NCI-H774 (cell line): Measurements from ENCODE around the gene RASGRP4.

ENCODE experiments used
- DNase-seq: peaks from one replicate; lab custom pipeline; 2025; lab: John Stamatoyannopoulos, UW

The RASGRP4 gene

DNA sequence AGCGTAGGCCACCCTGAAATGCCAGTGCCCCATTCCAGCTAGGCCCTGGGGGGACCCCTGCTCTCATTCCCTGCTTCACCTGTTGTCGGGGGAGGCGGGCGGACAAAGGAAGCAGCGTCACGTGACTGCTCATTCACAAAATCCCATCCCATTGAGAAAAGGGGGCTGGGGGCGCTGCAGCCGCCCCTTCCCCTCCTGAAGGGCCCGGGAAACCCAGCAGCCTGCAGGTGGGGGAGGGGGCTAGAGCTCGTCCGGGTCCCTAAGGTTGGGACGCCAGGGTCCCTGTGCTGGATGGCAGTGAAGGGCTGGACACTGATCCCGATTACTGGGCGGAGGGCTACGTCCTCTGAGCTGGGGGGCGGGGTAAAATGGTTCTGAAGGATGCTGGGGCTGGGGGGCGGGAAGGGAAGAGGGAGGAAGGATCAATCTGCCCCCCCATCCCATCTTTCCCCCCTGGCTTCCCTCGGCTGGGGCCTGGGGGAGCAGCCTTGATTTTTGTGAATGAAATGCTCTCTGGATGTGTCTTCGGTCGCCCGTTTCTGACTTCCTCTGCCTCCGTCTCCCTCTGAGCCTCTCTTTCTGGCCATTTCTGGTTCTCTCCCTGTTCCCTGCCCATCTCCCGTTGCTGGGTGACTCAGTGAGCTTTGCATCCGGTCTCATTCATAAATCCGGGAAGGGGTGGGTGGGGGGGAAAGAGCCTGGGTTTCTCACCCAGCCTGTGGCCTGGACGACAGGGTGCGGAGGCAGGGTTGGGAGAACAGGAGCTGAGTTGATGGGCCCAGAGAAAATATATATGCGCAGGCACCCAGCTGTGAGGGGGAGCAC, 36.7 kb downstream of the RASGRP4 start:
- no peak for DNase-seq

DNA sequence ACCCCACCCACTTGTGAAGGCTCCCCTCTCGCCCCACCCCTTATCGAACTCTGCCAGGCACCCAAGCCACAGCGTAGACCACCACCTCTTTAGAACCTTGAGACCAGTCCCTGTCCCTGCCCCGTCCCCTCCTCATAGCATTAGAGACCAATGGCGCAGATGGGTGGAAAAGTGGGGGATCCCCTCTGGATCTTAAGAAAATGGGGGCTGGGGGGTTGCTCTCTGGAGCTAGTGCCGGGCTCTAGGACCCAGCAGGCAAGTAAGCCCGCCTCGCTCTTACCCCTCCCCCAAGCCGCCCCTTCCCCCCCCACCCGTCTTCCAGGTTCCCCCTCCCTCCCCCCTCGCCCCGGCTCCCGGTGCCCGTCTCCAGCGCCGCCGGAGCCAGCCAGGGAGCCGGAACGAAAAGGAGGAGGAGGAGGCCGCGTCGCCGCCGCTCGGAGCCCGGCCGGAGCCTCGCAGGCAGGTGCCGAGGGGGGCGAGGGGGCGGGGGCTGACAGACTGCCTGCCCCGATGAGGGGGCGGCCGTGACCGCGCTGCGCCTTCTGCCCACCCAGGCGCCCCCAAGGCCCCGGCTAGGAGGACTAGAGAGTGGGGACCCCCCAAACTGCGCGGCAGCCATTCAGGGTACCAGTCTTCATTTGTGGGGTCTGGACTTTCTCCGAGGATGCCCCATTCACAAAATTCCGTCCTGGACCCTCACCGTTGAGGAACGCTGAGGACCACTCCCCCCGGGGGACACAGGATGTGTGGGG, 37.5 kb downstream of the RASGRP4 start, which contains the start of gene SPRED3:
Gene SPRED3, plus strand, starts transcription at position 349 of the 752 bp plus-strand sequence. CDS start 1,606 bp downstream, outside the sequence.
- peak; percentile 53 for DNase-seq

DNA sequence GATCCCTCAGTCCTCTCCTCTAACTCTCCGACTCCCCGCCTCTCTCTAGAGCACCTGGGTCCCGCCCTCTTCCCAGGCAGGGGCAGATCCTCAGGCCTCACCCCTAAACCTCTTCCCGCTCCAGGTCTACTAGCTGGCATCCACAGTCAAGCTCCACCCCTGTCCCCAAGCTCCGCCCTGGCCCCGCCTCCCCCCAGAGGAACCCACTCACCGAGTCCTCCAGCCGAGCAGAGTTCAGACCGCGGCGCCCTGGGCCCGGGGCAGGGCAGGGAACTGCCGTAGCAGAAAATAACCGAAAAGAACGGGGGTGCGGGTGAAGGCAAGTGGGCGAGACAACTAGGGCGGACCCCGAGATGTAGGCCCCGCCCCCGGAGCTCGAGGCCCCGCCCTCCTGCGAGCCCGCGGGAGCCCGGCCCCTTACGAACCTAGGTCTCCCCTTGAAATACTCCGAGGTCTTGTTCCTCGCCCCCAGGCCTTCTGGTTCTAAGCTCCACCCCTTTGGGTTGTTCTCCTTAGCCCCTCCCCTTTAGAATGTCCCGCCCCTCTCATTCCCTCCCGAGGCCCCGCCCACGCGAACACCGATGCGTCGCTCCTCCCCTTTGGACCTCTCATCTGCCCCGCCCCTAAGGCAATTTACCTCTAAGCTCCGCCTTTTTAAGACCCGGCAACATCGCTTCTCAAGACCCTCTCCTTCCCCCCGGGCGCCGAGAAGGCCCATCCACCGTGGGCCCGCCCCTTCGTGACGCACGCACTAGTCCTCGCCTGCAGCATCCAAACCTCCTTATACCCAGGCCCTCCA, 38.3 kb downstream of the RASGRP4 start, which contains the start of gene GGN:
Gene GGN, minus strand, starts transcription at position 485 of the 799 bp plus-strand sequence. CDS start 773 bp downstream, outside the sequence.
- DNase-seq: peak; percentile 77

DNA sequence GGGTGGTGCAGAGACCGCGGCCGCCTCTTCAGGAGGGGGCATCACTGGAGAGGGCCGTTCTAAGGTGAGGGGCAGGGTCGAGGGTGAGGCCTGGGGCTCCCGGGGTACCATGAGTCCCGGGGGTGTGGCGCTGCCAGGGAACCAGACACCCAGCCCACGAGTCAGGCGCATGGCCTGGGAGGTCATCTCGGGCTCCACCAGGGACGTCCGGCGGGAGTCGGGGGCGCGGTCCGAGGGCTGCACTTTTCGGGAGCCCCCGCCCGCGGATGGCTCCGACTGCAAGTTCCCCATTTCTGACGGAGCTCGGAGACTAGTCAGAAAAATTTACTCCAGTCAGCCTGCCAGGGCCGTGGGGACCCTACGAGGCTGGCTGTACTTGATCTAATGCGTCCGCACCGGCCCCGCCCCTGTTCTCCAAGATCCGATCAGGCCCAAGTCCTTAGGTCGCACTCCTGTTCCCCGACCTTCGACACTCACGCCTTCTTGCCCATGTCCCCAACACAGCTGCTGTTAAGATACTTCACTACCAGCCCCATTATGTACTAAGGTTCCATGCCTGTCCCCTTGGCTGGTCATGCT, 39.0 kb downstream of the RASGRP4 start:
- DNase-seq: no peak

DNA sequence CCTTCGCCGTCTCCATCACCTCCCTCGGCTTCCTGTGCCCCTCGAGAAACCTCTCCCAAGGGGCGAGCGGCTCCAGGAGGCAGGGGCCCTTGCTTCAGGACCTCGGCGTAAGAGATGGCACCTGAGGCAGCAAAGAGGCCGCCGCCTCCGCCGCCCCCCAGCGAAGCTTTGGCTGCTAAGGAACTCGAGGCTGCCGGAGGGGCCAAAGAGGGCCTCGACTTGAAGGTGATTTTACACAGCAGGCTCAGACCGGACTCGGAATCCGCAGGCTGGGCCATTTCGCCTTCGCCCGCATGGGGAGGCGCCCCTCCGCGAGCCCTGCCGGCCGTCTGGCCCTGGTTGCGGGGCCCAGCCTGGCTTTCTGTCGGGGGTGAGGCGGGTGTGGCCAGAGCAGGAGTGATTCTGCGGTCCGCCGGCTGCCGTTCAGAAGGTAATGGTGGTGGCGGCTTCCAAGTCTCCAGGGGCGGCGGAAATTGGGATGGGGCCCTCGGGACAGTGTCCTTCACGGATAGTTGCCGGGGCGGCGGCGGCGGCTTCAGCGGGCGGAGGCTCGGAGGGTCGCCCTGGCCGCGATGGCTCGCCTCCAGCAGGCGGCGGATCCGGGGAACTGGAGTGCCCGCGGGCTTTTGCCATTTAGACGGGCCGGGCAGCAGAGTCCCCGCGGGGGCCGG, 39.6 kb downstream of the RASGRP4 start:
- DNase-seq: no peak

DNA sequence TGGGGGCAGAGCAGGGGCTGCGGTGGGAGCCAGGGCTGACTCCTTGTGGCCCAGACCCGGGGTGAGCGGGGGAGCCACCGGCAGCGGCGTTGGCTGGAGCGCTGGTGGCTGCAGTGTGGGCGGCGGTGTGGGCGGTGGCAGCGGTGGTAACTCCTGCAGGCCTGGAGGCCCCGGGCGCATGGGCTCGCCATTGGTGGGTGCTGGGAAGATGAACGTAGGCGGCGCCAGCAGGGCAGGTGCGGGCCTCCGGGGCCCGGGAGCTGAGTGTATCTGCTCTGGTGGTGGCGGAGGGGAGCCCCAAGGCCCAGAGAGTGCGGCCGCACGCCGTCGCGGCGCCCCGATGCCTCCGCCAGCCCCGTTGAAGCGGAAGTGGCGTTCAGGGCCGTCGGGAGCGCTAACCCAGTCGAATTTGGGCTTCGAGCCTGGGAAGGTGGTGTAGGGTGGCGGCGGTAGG, 40.2 kb downstream of the RASGRP4 start:
- DNase-seq: no peak

DNA sequence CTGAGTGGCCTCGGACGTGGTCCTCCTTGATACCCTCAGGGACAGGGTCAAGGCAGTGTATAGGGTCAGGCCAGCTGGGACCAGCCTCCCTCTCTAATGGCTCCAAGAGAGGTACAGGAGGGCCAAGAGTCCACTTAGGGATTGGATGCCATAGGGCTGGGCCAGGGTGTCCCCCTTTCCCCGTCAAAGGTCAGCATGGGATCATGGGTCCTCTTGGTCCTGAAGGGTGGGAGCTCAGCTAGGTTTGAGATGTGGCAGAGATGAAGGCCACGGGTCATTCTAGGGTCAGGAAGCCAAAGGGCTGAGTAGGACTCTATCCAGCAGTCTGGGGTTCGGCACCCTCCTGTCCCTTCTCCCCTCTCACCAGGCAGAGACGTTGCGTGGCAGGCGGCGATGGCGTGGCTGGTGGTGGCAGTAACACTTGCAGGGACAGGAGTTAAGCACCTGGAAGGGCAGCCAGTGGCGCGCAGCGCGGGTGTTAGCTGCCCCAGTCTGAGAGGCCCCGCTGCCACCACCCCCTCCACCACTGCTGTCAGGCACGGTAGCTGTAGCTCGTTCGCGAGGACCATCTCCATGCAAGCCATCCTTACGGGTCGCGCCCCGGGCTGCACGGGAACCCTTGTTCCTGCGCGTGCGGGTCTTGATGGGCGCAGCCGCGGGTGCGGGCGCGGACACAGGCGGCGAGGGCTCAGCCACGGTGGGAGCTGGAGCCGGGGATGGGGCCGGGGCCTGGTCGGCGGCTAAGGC, 40.8 kb downstream of the RASGRP4 start:
- no peak for DNase-seq

DNA sequence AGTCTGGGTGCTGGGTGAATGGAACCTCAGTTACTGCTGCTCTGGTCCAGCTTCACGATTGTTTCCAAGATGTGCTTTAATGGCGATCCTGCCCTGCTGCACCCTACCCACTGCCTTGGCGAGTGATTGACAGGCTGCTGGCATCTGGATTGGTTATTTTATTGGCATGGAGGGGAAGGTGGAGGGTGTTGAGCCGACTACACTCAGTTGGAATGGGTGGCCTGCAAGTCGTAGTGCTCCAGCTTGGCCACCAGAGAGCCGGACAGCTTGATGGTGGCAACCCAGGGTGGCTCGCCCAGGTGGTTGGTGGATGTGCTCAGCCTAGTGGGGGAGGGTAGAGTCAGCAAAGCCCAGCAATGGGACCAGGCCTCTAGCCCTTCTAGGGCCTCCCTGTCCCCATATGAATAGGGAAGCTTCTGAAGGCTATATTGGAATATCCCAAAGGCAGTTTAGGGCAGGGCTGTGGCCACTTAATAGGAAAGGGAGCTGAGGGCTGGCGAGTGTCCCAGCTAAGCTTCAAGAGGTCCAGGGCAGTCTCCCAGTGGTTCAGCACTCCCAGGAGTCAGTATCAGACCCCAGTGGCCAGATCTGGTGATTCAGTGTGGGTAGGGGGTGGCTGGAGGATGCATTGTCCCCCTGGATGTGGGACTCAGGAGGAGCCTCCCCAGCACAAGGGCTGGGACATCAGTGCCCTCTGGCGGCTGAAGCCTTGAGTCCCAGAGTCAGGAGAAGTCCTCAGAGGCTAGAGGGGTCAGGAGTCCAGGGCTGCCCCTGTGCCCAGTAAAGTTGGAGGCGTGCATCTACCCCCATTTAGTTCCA, 41.6 kb downstream of the RASGRP4 start:
- DNase-seq: no peak

DNA sequence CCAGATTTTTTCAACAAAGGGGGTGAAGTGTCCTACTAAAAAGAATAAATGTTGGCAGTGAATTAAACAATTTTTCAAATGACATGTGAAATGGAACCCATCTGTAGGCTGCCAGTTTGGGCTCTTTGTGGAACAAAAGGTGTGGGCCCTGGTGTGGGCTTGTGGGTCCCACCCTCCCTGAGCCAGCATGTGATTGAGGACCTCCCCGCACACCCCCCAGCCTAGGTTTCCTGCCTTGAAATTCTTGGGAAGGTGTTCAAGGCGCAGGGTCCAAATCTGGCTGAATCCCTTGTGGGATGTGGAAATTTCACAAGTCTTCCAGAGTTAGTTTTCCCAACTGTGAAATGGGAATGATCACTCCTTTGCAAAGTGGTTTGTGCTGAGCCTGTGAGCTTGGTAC, 42.3 kb downstream of the RASGRP4 start:
- no peak for DNase-seq

DNA sequence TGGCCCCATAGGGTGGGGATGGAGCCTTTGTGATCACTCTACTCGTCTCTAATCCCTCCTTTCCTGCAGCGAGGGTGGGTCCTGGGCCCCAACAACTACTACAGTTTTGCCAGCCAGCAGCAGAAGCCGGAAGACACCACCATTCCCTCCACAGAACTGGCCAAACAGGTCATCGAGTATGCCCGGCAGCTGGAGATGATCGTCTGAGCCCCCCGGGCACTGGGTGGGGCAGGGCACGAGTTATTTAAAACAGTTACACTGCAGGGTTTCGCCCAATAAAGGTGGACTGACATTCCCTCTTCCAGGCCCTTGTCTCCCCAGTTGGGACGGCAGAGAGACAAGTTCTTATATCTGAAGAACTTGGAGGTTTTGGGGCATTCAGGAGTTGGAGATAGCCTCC, 42.8 kb downstream of the RASGRP4 start:
- no peak for DNase-seq

DNA sequence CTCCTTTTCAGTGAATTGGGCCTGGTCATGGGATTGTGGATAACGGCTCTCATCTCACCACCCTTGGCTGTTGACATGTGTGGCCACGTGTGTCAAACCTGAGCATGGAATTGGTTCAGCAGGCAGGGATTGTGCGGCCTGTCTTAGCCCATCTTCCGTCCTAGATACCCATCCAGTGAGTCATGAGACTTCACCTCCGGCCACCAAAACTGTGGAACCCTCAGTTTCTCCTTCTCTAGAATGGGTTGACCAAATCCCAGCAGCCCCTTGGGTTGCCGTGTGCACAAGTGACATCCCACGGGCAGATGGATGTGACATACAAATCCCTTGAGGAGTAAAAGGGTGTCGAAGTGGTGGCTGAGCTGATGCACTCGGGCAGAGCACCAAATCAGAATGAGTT, 44.9 kb downstream of the RASGRP4 start:
- no peak for DNase-seq

DNA sequence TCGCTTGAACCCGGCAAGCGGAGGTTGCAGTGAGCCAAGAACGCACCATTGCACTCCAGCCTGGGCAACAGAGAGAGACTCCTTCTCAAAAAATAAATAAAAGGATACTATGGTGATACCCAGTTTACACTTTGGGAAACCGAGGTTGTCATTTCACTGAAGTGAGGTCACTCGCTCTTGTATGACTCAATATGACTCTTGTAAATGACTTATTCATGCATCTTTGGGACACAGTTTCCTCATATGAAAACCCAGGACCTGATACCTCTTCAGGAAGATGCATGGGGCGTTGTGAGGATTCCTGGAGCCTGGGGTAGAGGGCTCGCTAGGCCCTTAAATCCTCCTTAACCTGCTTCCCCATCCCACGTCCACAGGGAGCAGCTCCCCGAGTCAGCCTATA, 47.2 kb downstream of the RASGRP4 start:
- DNase-seq: no peak

DNA sequence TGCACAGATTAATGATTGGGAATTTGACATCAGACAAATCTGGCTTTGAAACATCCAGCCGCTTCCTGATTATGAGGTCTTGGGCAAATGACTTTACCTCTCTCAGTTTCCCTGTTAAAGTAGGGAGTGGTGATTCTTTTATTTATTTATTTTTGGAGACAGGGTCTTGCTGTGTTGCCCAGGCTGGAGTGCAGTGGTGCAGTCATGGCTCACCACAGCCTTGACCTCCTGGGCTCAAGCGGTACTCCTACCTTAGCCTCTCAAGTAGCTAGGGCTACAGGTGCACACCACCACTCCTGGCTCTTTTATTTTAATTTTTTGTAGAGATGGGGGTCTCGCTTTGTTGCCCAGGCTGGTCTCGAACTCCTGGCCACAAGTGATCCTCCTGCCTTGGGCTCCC, 49.0 kb downstream of the RASGRP4 start:
- no peak for DNase-seq

DNA sequence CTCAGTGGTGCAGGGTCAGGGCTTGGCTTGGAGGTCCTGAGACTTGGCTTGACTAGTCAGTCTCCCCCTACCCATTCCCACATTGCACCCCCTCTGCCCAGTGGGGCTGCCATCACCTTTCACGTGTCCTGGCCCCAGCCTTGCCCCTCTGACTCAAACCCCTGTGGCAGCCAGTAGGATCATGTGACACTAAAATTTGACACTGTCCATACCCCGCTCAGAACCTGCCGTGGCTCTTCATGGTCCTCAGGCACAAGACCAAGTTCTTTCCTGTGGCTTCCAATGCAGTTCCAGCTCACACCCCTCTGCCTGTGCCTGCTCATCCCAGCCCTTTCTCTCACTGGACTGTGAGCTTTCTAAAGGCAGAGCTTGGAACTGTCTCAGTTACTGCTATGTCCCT, 49.4 kb downstream of the RASGRP4 start:
- DNase-seq: no peak

DNA sequence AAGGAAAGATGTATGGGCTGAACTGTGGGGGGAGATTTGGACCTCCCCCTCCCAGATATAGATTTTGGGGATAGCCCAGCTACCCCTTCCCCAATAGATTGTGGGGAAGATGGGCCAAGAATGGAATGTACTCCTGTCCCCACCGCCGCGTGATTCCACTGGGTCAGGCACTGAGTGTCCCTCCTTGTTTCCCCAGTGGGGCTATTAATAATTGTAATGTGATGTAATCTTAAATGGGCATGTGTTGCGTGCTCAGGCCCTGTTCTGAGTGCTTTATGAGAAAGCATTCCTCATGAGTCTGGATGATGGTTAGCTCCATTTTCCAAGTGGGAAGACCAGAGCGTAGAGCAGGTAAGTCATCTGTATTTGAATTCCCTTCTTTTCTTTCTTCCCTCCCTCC, 50.3 kb downstream of the RASGRP4 start:
- no peak for DNase-seq

DNA sequence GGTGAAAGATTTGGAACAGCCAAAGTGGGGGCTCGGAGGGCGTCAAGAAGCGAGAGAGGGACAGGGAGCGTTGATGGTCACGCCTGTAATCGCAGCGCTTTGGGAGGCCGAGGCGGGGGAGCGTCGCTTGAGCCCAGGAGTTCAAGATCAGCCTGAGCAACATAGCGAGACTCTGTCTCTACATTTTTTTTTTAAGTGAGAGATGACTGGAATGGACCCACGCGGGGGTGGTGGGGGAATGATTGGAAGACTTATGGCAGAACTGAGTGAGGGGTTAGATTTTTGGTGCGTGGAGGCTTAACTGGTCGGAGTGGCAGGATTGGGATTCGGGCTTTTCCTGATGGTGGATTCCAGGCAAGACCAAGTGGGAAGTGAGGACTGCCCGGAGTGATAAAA, 50.9 kb downstream of the RASGRP4 start:
- no peak for DNase-seq

DNA sequence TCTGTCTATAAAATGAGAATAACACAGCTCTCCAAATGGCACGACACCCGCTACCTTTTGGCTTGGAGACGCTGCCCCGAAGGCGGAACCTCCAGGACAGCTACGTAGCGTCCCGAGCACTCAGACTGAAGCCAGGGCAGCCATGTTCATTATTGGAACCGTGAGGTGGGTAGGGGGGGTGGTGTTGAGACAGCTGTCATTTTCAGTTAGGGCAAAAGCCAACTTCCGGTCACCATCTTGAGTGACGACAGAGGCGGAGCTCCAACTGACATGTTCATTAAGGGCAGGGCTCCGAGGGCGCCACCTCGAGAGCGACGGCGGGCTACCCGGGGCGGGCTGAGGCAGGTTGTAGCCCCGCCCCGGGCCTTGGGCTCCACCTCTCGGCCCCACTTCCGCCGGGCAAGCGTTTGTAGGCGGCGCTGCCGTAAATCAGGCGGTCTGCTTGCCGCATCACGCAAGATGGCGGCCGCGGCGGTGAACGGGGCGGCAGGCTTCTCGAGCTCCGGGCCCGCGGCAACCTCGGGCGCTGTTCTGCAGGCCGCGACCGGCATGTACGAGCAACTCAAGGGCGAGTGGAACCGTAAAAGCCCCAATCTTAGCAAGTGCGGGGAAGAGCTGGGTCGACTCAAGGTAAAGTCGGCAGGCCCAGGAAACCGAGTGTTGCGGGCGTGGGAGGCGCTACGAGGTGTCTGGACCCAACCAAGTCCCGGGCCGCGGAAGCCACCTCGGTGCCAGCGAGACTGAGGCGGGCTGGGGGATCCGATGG, 51.5 kb downstream of the RASGRP4 start, which contains the start of gene PSMD8:
Gene PSMD8, plus strand, starts transcription at position 240 of the 766 bp plus-strand sequence. Its CDS starts 31 bp downstream, at position 271.
- peak; percentile 99 for DNase-seq

DNA sequence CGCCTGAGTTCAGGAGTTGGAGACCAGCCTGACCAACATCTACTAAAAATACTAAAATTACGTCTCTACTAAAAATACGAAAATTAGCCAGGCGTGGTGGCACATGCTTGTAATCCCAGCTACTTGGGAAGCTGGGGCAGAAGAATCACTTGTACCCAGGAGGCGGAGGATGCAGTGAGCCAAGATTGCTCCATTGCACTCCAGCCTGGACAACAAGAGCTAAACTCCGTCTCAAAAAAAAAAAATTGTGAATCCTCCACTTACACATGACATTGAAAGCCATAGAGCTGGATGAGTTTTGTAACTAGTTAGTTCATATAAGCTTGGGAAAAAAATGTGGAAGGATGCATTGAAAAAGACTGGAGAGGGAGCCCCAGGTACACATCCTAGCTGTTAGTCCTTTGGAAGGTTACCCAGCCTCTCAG, 52.1 kb downstream of the RASGRP4 start:
- no peak for DNase-seq

DNA sequence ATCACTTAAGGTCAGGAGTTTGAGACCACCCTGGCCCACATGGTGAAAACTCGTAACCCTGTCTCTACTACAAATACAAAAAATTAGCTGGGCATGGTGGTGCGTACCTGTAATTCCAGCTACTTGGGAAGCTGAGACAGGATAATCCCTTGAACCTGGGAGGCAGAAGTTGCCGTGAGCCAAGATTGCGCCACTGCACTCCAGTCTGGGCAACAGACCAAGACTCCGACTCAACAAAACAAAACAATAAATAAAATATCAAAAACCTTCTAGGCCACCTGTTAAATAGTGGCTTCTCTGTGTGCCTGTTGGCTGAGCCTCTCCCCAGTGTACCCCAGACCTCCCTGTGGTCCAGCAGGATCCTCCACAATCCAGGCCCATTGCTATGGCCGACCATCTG, 54.9 kb downstream of the RASGRP4 start:
- no peak for DNase-seq
